Embryonic facial prominence (tissue), 1 donor: Measurements from ENCODE around the gene SOCS4.
"Not testable (repeated sequence)": the region's sequence is repeated elsewhere in the genome, so short reads cannot be mapped to it uniquely, and the experiment has no call there.

Experiments used
- DNase-seq: peaks from one replicate; pipeline ENCODE4 v3.0.0-alpha.2; 2016; ENCODE audit errors: extremely low spot score

The SOCS4 gene

DNA sequence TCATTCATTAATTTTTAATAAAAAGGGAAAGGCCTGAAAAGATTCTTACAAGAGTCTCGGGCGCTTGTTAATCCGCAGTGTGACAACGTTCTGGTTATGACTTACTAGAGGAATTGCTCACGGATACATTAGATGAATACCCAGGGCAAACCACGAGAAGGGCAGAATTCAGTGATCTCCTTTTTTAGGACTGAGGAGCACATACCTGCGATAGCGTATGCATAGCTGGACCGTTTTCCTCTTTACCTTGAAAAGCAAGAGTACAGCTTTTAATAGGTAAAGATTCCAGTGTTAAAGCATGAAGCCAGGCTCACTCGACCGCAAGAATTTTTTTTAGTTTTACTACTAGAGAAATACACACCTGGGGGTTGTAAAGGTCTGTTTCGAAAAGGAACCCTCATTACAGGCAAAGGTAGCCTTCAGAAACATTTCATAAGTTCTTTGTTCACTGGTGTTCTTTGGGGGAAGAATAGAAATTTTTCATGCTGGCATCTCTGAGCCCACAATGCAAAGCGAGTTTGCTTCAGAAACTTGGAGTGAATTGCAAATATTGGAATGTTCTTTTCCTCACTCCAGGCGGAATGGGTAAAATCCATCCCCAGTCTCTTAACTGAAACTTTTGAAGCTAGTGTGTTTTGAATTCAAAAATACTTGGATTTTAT lies 25.4 kb downstream of the SOCS4 start:
- peak; percentile 37 for DNase-seq

GRCh38 chr14:55053018-55053417 lies 26.0 kb downstream of the SOCS4 start:
- no peak for DNase-seq

DNA sequence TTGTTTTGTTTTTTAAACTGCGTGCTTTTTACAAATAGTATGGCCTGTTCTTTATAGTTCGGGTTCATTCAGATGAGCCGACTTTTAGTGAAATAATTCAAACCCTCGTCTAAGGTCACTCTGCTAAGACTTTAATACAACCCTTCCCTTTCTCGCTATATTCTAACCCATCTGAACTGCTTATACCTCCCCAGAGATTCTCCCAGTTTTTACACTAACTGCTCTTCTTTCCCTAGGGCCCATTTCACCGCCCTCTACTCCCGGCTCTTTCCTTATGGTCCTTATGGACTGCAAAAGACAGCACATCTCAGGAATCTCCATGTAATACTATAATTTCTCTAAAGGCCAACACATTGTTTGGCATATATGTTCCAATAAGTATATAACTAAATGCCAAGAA lies 26.5 kb downstream of the SOCS4 start:
- DNase-seq = no peak

GRCh38 chr14:55054098-55054497 lies 27.1 kb downstream of the SOCS4 start:
- DNase-seq = no peak

- no peak for DNase-seq
These were observed 30.9 kb downstream of the SOCS4 start for GRCh38 chr14:55057919-55058318.

DNA sequence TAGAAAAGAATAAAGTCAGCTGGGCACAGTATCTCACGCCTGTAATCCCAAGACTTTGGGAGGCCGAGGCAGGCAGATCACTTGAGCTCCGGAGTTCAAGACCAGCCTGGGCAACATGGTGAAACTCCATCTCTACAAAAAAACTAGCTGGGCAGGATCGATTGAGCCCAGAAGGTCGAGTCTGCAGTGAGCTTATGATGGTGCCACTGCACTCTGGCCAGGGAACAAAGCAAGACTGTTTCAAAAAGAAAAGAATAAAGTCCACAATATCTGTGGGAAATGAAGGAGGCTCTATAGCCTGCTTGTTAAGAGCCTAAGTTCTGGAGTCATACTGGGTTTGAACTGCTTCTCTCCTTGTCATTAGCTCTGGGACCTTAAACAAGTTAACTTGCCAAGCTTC lies 32.3 kb downstream of the SOCS4 start:
- DNase-seq = no peak

GRCh38 chr14:55062517-55063351 lies 35.7 kb downstream of the SOCS4 start:
- no peak for DNase-seq

- DNase-seq = not testable (repeated sequence)
These were observed 37.9 kb downstream of the SOCS4 start for GRCh38 chr14:55064896-55065295.

DNA sequence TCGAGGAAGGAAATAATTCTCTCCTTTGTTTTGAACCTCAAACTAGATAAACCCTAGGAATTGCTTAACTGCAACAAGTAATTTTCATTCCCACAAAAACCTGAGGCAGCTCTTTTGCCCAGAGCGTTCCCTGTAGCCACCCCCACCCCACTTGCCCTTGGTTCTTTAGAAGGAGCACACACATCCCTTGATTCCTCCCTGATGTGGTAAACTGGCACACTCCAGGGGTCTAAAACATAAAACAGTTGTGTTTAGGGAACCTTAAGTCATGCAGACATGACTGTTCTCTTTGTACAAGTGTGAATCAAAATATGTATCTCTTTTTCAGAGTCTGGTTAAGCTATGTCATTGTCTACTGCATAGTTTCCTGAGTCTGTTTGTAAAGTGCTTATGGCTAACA lies 38.4 kb downstream of the SOCS4 start:
- no peak for DNase-seq

DNA sequence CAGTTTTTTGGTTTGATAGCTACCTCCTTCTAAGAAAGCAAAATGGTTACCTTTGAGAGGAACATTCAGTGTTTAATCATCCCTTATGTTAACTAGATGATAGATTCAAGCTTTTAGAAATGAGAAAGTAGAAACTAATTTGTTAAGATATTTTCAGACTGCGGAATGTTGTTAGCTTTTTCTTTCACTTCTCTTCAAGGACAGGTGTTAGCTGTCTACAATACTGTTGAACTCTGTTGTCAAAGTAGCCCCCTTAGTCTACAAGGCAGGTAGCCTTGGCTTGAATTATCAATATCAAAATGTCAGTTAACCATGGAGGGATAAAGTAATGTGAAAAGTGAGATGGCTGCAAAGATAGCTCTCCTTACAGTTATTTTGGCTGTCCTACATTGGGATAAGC lies 39.2 kb downstream of the SOCS4 start:
- no peak for DNase-seq

- DNase-seq = no peak
These were observed 44.0 kb downstream of the SOCS4 start for GRCh38 chr14:55070981-55071411.

GRCh38 chr14:55071870-55072640 lies 45.0 kb downstream of the SOCS4 start:
- no peak for DNase-seq

DNA sequence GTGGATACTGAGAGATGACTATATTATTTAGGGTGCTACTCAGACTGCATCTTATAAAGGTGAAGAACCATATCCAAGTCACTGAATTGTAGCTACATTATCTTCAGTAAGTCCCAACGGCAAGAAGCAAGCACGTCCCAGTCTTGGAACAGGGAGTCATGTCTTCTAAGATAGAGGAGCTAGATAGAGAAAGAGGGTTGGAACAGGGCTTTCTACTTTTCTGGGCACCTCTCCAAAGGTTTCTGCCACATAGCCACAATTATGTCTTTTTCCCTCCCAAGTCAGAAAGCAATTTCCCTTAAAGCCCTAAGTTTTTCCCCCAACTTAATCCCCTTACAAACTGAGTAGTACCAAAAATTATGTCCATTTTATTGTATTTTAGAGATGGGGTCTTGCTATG lies 46.8 kb downstream of the SOCS4 start:
- no peak for DNase-seq

DNA sequence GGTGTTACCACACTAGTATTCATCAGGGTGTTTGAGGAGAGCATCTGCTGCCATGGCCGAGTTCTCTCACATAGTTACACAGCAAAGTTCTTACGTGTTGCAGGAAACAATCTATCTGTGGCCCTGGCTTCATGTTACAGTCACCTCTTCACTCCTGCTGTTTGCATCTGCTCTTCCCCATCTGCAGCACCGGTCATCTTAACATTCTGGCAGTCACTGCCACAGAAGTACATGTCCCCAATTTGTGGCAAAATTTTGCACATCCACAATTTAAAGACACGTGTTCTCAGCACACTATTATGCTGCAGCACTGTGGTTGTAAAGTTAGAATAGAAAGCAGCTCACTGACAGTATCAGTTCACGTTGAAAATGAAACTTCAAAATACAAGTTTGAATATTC lies 47.6 kb downstream of the SOCS4 start:
- DNase-seq = no peak

DNA sequence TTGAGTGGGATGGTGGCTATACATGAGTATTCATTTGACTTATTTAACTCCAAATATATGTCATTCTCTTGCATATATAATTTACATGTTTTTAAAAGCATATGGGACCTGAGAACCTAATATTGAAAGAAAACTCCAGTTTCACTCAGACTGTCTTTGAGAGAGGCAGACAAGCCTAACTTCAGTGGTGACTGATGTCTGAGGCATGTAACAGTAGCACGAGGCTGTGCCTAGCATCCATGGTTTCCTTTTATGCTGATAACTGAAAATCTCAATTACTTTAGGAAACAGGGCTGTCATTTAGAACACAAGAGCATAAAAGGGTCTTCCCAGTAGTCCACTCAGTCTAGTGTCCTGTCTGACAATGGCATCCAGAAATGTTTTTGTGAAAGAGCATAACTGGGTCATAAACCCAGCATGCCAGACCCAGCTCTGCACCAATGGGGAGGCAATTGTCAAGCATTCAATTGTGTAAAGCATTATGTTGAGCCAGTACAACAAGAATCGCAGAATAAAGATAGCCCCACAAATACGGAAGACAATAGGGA lies 48.7 kb downstream of the SOCS4 start:
- no peak for DNase-seq

DNA sequence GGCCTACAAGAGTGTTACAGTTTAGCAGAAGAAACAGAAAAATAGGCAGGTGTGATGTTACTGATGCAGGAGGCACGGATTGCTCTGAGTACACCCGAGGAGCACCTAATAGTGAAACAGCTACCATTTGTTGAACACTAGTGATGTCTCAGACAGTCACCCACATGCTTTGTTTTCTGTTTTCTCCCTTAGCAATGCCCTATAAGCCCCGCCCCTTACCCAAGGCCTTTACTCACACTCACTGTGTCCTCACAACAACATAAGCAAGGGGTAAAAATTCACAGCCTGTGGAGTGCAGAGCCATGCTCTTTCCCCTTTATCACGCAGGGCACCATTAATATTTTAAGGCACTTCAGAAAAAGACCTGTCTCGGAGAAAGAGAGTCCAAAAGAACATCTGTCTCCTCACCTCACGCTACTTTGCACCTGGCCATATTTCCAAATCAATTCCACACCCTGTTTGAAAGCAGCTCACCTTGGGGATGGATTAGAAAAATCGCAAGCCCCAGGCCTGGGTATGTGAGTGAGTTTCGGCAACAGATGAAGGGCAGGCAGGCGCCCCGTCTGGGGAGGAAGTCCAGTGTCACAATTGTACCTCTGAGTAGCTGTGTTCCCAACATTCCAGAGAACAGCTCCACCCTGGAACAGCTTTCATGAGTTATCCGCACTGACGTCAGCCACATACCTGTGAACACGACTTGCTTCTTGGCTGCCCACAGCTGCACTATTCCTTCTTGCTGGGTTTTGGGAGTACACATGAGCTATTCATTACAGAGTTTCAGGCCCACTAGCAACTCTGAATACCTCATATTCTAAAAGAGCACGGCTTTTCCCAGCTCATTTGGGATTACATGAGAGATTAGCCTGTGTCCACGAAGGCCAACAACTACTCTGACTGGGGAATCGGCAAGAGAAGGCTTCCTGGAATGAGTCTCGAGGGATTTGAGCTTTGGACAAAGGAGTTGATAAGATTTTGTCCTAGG lies 50.4 kb downstream of the SOCS4 start:
- DNase-seq = no peak

- DNase-seq = not testable (repeated sequence)
These were observed 52.9 kb downstream of the SOCS4 start for GRCh38 chr14:55079961-55080360.

GRCh38 chr14:55084401-55085059 lies 57.5 kb downstream of the SOCS4 start:
- DNase-seq = no peak

GRCh38 chr14:55085060-55085660 lies 58.1 kb downstream of the SOCS4 start:
- no peak for DNase-seq

GRCh38 chr14:55086938-55087337 lies 59.9 kb downstream of the SOCS4 start:
- DNase-seq = no peak
